GM12878 (cell line): ENCODE measurements around the gene SYNGR1. TPM values are rescaled to one million over a fixed set of nuclear protein-coding genes. Genes with fewer than 3 reads are reported as not detected.

Experiments used
- ATF3 ChIP-seq: IDR thresholded peaks from 2 replicates; pipeline ENCODE4 v1.6.1; 2011; ENCODE audit warnings: low read depth, mild to moderate bottlenecking, low read length, moderate library complexity, borderline replicate concordance; ENCODE audit errors: extremely low read depth
- BCL11A ChIP-seq: IDR thresholded peaks from 2 replicates; pipeline ENCODE4 v1.6.1; 2011; ENCODE audit warnings: low read depth, low read length
- EP300 ChIP-seq, 2 experiments: fragments of 150-350 bp in 1 of 2; IDR thresholded peaks; 2 replicates each; pipeline ENCODE4 v1.6.1; 2011 to 2012; ENCODE audit warnings: low read depth in 2 of 2, low read length in 2 of 2, borderline replicate concordance in 1 of 2, improper control_type of control experiment in 1 of 2, inconsistent platforms in 1 of 2; ENCODE audit not compliant: control insufficient read depth in 1 of 2
- EZH2 ChIP-seq: IDR thresholded peaks from 2 replicates; pipeline ENCODE4 v1.6.1; 2012; ENCODE audit warnings: low read depth, mild to moderate bottlenecking, control low read depth, inconsistent platforms, low read length, borderline replicate concordance; ENCODE audit not compliant: control insufficient read depth
- IRF4 ChIP-seq: IDR thresholded peaks from 2 replicates; pipeline ENCODE4 v1.6.1; 2011; ENCODE audit warnings: low read depth, low read length
- JUNB ChIP-seq: IDR thresholded peaks from 2 replicates; pipeline ENCODE4 v1.6.1; 2016; ENCODE audit warnings: antibody characterized with exemption, mild to moderate bottlenecking
- MAX ChIP-seq: IDR thresholded peaks from 2 replicates; pipeline ENCODE4 v1.6.1; 2012; ENCODE audit warnings: low read depth, low read length, improper control_type of control experiment
- MEF2A ChIP-seq: IDR thresholded peaks from 2 replicates; pipeline ENCODE4 v1.6.1; 2011; ENCODE audit warnings: low read depth, mild to moderate bottlenecking, low read length, moderate library complexity; ENCODE audit not compliant: insufficient read depth
- MTA2 ChIP-seq: fragments of 450-650 bp; IDR thresholded peaks from 2 replicates; pipeline ENCODE4 v1.6.1; 2016; ENCODE audit warnings: low read depth, mild to moderate bottlenecking, moderate library complexity
- NR2F1 ChIP-seq: fragments of 450-650 bp; conservative IDR thresholded peaks from 2 replicates; pipeline ENCODE4 v1.6.1; 2017; ENCODE audit warnings: mild to moderate bottlenecking
- RAD51 ChIP-seq: fragments of 450-650 bp; IDR thresholded peaks from 2 replicates; pipeline ENCODE4 v1.6.1; 2016; ENCODE audit warnings: moderate library complexity, mild to moderate bottlenecking, inconsistent platforms
- TAF1 ChIP-seq: IDR thresholded peaks from 2 replicates; pipeline ENCODE4 v1.6.1; 2011; ENCODE audit warnings: mild to moderate bottlenecking, low read depth, low read length, borderline replicate concordance
- TCF12 ChIP-seq: IDR thresholded peaks from 2 replicates; pipeline ENCODE4 v1.6.1; 2011; ENCODE audit warnings: low read depth, mild to moderate bottlenecking, low read length
- USF1 ChIP-seq: IDR thresholded peaks from 2 replicates; pipeline ENCODE4 v1.6.1; 2011; ENCODE audit warnings: borderline replicate concordance, low read depth, mild to moderate bottlenecking, moderate library complexity, mixed read lengths, low read length; ENCODE audit not compliant: insufficient read depth; ENCODE audit errors: extremely low read length
- USF2 ChIP-seq: IDR thresholded peaks from 2 replicates; pipeline ENCODE4 v1.6.1; 2011; ENCODE audit warnings: low read depth, low read length, improper control_type of control experiment, borderline replicate concordance
- YY1 ChIP-seq: IDR thresholded peaks from 2 replicates; pipeline ENCODE4 v1.6.1; 2011; ENCODE audit warnings: low read depth, mild to moderate bottlenecking, low read length
- polyA plus RNA-seq, 11 experiments: library from polyadenylated mRNA; depleted of rRNA in 4 of 11; unstranded in 6 of 11; stranded (reverse) in 5 of 11; fragments of >200 nt; fragmentation: Nextera tagmentation in 4 of 11; fragmentation: Illumina TruSeq in 1 of 11; extraction: Ambion mirVana in 4 of 11; extraction: Trizol in 1 of 11; gene quantifications; 1 replicate in 1 of 11; 2 replicates in 10 of 11; pipeline versions ENCODE4 v1.2.1 to v1.2.3, GENCODE V29; 2011 to 2016; ENCODE audit warnings: inconsistent platforms in 2 of 11, missing spikeins in 2 of 11, low read depth in 1 of 11
- total RNA-seq, 4 experiments: library from RNA; depleted of rRNA in 3 of 4; stranded (reverse); fragments of >200 nt in 3 of 4; fragmentation: Illumina TruSeq in 1 of 4; extraction: Trizol in 1 of 4; gene quantifications; 2 replicates each; pipeline versions ENCODE4 v1.2.1 to v1.2.3, GENCODE V29; 2013 to 2021
- TF ChIP-seq, protein P1 (sequence below): fragments of 450-650 bp; formaldehyde crosslinking; IDR thresholded peaks from 2 replicates; pipeline ENCODE4 v1.5.0; 2022; ENCODE audit warnings: mild to moderate bottlenecking, missing genetic modification characterization
- TF ChIP-seq, protein P2 (sequence below): fragments of 450-650 bp; IDR thresholded peaks from 2 replicates; pipeline ENCODE4 v1.6.1; 2017; ENCODE audit warnings: mild to moderate bottlenecking, moderate library complexity

The SYNGR1 gene
- total and polyA plus RNA-seq, 10 of the 15 experiments (the other 5 are each of a cell fraction or from before 2014, with no cell fraction given), result 0.87 to 9.2 (median 3.5) TPM

DNA sequence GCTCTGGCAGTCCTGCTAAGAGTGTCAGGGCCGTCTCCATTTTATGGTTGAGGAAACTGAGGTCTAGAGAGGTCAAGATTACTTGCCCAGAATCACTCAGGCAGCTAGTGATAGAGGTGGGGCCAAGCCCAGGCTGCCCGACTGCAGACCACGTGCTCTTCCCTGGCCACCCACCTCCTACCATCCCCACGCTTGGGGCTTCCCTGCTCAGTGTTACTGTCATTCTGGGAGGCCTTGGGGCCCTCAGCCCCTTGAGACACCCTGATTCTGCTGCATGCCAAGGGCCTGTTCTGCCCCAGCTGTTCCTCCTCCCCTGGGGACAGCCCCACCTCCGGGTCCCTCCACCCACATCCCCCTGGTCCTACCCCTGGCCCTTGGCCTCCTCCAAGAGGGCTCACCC is 32.6 kb downstream of the SYNGR1 start (continued):
- TF ChIP-seq, protein P1, sequence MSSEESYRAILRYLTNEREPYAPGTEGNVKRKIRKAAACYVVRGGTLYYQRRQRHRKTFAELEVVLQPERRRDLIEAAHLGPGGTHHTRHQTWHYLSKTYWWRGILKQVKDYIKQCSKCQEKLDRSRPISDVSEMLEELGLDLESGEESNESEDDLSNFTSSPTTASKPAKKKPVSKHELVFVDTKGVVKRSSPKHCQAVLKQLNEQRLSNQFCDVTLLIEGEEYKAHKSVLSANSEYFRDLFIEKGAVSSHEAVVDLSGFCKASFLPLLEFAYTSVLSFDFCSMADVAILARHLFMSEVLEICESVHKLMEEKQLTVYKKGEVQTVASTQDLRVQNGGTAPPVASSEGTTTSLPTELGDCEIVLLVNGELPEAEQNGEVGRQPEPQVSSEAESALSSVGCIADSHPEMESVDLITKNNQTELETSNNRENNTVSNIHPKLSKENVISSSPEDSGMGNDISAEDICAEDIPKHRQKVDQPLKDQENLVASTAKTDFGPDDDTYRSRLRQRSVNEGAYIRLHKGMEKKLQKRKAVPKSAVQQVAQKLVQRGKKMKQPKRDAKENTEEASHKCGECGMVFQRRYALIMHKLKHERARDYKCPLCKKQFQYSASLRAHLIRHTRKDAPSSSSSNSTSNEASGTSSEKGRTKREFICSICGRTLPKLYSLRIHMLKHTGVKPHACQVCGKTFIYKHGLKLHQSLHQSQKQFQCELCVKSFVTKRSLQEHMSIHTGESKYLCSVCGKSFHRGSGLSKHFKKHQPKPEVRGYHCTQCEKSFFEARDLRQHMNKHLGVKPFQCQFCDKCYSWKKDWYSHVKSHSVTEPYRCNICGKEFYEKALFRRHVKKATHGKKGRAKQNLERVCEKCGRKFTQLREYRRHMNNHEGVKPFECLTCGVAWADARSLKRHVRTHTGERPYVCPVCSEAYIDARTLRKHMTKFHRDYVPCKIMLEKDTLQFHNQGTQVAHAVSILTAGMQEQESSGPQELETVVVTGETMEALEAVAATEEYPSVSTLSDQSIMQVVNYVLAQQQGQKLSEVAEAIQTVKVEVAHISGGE (CRISPR knock-in tag), result no peak
- TF ChIP-seq BCL11A (no peak), TAF1 (no peak), USF1 (peak; percentile 68), MTA2 (peak; percentile 45; the same call in 1 of the 2 replicates), JUNB (0 out of 2 replicates have a peak, but pooled peaks have one; percentile 22), NR2F1 (peak; percentile 93), YY1 (peak; percentile 45; the same call in 1 of the 2 replicates), RAD51 (peak; percentile 79), EZH2 (no peak), TCF12 (peak; percentile 86), USF2 (peak; percentile 49), MAX (peak; percentile 62), IRF4 (peak; percentile 49; the same call in 1 of the 2 replicates), ATF3 (no peak), MEF2A (no peak), EP300 (IDR thresholded peaks at IDR 0.05; ENCODE audit: borderline replicate concordance in 1 of 2, control insufficient read depth in 1 of 2, low read depth in 2 of 2, low read length in 2 of 2) (0 out of 4 replicates have a peak, but pooled peaks of 1 of the 2 experiments have one; percentile 12)
- TF ChIP-seq, protein P2, sequence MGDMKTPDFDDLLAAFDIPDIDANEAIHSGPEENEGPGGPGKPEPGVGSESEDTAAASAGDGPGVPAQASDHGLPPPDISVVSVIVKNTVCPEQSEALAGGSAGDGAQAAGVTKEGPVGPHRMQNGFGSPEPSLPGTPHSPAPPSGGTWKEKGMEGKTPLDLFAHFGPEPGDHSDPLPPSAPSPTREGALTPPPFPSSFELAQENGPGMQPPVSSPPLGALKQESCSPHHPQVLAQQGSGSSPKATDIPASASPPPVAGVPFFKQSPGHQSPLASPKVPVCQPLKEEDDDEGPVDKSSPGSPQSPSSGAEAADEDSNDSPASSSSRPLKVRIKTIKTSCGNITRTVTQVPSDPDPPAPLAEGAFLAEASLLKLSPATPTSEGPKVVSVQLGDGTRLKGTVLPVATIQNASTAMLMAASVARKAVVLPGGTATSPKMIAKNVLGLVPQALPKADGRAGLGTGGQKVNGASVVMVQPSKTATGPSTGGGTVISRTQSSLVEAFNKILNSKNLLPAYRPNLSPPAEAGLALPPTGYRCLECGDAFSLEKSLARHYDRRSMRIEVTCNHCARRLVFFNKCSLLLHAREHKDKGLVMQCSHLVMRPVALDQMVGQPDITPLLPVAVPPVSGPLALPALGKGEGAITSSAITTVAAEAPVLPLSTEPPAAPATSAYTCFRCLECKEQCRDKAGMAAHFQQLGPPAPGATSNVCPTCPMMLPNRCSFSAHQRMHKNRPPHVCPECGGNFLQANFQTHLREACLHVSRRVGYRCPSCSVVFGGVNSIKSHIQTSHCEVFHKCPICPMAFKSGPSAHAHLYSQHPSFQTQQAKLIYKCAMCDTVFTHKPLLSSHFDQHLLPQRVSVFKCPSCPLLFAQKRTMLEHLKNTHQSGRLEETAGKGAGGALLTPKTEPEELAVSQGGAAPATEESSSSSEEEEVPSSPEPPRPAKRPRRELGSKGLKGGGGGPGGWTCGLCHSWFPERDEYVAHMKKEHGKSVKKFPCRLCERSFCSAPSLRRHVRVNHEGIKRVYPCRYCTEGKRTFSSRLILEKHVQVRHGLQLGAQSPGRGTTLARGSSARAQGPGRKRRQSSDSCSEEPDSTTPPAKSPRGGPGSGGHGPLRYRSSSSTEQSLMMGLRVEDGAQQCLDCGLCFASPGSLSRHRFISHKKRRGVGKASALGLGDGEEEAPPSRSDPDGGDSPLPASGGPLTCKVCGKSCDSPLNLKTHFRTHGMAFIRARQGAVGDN, result peak; percentile 67
